CD4-positive, alpha-beta T cell treated with Interleukin-15 for 1 hour (primary cell): ENCODE measurements around the gene MRGPRD.

Source experiments
- DNase-seq: peaks from one replicate; pipeline ENCODE4 v3.0.0-alpha.2; 2020

The MRGPRD gene

GRCh38 chr11:68930991-68931855 is 49.6 kb downstream of the MRGPRD start:
- no peak for DNase-seq
